ENCODE measurements around the gene ABCA2.

ABCA2 gene

DNA sequence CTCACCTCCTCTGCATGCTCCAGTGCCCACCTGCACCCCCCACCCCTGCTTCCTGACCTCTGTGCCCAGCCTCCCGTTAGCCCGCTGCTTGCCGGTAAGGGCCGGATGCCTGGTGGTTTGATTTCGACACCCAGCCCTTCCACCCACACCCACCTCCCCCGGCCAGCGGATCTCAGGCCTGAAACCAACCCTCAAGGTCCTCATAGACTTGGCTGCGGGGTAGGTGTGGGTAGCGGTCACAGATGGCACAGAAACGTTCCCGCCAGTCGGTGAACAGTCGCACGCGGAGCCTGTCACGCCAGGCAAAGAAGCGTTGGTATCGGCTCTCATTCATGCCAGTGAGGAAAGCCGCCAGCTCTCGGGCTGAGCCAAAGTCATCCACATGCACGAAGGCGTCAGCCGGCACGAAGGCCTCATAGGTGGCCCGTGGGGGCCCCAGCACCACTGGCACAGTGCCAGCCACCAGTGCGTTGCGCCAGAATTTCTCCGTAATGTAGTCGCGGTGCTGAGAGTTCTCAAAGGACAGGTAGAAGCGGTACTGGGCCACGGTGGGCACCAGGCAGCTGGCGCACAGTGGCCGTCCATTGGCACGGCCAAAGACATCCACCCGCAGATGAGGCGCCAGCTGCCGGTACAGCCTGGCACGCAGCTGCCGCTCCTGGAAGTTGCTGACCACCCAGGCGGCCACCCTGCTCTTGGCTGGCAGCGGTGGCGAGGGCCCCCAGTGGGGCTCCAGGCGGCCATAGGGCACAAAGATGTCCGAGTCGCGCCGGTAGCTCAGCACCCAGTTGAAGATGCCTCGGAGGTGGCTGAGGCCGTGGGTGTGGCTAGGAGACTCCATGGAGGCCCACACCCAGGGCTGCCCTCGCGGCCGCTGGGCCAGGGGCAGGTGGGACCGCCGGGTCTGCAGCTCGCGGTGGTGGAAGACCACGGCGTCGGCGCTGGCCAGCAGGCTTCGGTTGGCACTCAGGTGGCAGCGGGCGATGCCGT is 2.8 kb upstream of the ABCA2 start:
- DNase-seq = no peak

- DNase-seq = no peak
Observed at GRCh38 chr9:137030006-137030405, 2.0 kb upstream of the ABCA2 start.

GRCh38 chr9:137029058-137029936 is 1.3 kb upstream of the ABCA2 start:
- peak; percentile 77 for DNase-seq

GRCh38 chr9:137028263-137029057 is 423 bp upstream of the ABCA2 start:
- DNase-seq = peak; percentile 68

GRCh38 chr9:137026828-137027227 is 1.2 kb downstream of the ABCA2 start:
- DNase-seq = no peak

DNA sequence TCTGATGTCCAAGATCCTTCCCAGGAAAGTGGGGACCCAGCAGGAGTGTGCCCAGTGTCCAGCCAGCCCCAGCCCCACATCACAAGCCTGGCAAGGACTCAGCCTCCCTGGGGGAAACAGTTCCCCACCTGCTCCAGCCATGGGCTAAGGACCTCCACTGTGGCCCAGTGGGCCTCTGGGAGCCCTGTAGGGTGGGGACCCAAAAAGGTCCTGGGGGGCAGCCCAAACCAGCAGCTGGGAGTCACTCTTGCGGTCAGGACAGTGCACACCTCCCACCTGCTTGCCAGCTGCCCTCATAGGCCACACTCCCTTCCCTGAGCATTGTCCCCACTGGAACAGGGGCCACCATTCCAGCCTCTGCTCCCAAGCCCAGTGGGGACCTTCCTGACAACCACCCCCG is 1.7 kb downstream of the ABCA2 start:
- DNase-seq = no peak

DNA sequence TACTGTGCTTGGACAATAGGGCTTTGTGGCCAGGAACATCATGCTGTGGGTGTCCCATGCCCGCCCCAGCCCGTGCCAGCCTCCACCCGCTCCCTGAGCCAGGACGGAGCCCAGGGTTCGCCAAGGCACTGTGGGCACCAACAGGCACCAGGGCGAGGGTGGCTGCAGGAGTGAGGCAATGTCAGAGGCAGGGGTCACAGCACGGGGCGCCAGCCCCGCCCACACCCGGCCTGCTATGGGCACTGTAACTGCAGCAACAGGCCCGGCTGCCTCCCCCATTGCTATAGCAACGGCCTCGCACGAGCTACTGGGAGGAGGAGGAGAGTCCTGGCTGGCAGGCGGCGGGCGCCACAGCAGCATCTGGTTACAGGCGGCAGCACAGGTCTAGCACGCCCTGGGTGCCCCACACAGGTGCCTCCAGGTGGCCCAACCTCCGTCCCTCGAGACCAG is 2.5 kb downstream of the ABCA2 start:
- no peak for DNase-seq

- no peak for DNase-seq
Observed at GRCh38 chr9:137023583-137023991, 4.5 kb downstream of the ABCA2 start.

GRCh38 chr9:137023157-137023556 is 4.9 kb downstream of the ABCA2 start:
- DNase-seq = no peak

DNA sequence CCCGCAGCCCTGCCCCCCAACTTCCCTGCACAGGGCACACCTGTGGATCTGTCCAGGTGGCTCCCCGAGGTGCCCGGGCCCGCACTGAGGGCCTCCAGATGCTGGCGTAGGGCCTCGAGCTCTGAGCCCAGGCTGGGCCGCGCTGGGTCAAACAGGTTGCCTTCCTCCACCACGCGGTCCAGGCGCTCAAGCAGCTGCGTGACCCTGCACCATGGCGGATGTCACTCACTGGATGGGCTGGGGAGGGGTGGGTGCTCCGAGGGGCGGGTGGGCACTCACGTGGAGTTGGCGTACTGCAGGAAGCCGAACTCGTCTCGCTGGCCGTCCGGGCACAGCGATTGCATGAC is 5.4 kb downstream of the ABCA2 start:
- DNase-seq = no peak

DNA sequence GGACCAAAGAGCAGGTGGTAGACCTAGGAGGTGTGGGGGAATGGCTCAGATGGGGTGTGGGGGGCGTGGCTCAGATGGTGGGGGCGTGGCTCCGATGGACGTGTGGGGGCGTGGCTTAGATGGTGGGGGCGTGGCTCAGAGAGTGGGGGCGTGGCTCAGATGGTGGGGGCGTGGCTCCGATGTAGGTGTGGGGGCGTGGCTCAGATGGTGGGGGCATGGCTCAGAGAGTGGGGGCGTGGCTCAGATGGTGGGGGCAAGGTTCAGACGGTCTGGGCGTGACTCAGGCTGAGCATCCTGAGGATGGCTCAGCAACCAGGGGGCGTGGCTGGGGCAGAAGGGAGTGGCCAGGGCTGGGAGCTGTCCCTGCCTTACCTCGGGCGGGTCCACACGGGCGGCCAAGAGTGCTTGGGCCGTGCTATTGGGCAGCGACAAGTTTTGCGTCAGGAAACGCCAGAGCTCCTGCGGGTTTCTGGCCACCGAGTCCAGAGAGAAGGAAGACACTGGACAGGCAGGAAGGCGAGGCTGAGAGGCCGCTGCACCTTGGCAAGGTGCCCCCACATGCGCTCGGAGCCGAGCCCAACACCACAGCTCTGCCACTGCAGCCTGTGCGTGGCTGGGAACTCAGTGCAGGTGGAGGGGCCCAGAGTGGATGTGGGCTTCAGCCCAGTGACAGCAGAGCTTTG is 5.9 kb downstream of the ABCA2 start:
- peak; percentile 68 for DNase-seq

DNA sequence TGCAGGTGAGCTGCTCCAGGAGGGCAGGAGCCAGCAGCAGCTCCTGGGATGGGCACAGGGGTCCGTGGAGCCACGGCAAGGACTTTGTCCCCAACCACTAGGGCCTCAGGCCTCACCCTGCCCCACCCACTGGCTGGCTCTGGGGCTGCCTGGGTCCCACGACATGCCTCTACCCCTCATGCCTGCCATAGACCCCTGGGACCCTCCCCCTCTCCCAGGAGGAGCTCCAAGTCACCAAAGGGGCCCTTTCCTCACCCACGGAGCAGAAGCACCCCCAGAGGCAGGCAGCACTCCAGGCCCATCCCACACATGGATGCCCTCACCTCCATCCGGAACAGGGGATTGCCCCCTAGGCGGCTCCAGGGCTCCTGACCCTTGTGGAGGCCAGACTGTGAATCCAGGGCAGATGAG is 6.5 kb downstream of the ABCA2 start:
- DNase-seq = no peak

GRCh38 chr9:137020771-137021567 is 7.1 kb downstream of the ABCA2 start:
- no peak for DNase-seq

GRCh38 chr9:137019891-137020683 is 8.0 kb downstream of the ABCA2 start:
- DNase-seq = no peak

DNA sequence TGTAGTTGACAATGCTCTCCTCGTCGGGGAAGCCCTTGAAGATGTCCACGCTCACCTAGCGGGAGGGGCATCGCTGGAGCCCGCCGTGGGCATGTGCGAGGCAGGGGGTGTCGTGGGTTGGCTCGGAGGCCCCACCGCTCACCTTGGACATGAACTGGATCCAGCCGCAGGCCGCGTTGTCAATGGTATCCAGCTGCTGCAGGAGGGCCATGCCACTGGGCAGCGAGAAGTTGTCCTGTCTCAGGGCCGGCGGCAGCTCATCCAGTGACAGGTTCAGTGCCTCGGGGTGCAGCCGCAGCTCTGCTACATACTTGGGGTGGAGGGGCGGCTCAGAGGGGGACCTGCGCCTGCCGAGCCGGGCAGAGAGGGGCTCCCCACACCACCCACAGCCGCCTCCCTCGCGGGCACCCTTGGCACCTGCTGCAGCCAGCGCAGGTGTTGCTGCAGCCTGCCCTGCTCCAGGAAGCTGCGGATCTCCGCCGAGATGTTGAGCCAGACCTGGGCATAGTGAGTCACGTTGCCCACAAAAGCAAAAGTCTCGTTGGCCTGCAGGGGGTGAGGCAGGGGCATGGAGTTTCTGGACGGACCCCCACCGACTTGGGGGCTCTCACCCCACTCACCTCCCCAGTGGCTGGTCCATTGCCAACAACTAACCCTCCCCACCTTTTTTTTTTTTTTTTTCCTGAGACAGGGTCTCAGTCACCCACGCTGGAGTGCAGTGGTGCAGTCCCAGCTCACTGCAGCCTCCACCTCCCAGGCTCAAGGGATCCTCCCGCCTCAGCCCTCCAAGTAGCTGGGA is 9.1 kb downstream of the ABCA2 start:
- DNase-seq = no peak

DNA sequence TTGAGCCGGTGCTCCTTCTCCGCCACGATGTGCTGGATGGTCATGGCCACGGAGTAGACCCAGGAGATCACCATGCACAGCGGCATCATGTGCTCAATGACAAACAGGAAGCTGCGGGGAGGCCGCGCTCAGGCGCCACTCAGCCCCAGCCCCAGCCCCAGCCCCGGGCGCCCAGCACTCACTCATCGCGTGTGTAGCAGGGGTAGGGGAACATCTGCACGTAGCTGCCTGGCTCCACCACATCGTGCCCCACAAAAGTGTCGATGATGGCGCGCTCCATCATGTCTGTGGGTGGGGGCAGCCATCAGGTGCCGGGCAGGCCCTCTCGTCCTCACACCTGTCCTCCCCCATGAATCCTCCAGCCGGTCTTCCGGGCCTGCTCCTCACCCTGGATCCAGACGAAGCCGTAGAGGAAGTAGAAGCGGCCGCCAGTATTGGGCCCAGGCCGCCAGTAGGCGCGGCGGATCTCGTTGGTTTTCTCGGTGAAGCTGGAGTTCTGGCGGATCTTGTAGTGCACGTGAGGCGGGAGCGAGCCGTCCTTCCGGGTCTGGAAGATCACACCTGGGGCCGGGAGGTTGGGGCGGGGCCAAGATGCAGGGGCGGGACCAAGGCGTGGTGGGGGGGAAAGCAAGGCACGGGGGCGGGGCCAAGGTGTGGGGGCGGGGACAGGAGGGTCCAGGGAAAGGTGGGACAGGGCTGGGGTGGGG is 10.1 kb downstream of the ABCA2 start:
- no peak for DNase-seq

- DNase-seq = no peak
Observed at GRCh38 chr9:137017071-137017470, 11.0 kb downstream of the ABCA2 start.

GRCh38 chr9:137016436-137016835 is 11.6 kb downstream of the ABCA2 start:
- no peak for DNase-seq

- no peak for DNase-seq
Observed at GRCh38 chr9:137015976-137016375, 12.1 kb downstream of the ABCA2 start.

Data from stimulated activated CD4-positive, alpha-beta T cell treated with anti-CD3 and anti-CD28 coated beads, Interleukin-12 subunit alpha, Interleukin-12 subunit beta, amount 100 ng/mL, for 4 hours (primary cell).